Measurements from ENCODE around the gene CEP85L. TPM values are rescaled to one million over a fixed set of nuclear protein-coding genes. Genes with fewer than 3 reads are reported as not detected.

CEP85L gene
- total RNA-seq, 1 donor from 2014 or later: 51.5 TPM

DNA sequence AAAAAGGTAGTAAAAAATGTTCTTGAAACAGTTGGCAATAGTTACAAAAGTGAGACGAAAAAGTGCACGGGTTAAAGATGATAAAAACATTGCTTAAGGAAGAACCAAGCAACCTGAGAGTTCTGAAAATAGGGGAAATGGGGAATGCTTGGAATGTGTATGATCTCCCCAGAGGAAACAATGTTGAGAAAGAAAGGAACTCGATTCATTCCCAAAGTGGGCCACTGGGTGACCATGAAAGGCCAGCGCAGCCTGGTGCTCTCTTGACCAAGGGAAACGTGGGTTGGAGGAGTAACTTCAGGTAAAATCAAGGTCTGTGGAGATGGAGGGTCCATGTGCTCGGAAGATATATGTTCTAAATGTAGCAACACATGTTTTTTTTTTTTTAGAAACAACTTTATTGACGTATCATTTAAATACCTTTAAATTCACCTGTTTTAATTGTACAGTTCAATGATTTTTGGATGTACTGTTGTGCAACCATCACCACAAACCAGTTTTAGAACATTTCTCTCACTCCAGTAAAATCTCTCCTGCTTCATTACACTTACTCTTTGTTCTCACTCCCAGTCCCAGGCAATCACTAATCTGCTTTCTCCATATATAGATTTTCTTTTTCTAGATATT lies 34.5 kb upstream of the CEP85L start:
- Mint-ChIP-seq H3K27ac (ENCODE audit: unreplicated experiment) (no peak overlapping the region), H3K4me1 (ENCODE audit: low read depth, unreplicated experiment) (peaks cover 4% of the 10 kb centered on the region), H3K4me3 (ENCODE audit: unreplicated experiment) (no peak overlapping the region), H3K36me3 (ENCODE audit: unreplicated experiment) (no peaks in the 10 kb centered on the region), H3K27me3 (ENCODE audit: unreplicated experiment) (peaks cover 5% of the 10 kb centered on the region), H3K9me3 (ENCODE audit: unreplicated experiment) (no peaks in the 10 kb centered on the region)
- TF ChIP-seq, protein P1, sequence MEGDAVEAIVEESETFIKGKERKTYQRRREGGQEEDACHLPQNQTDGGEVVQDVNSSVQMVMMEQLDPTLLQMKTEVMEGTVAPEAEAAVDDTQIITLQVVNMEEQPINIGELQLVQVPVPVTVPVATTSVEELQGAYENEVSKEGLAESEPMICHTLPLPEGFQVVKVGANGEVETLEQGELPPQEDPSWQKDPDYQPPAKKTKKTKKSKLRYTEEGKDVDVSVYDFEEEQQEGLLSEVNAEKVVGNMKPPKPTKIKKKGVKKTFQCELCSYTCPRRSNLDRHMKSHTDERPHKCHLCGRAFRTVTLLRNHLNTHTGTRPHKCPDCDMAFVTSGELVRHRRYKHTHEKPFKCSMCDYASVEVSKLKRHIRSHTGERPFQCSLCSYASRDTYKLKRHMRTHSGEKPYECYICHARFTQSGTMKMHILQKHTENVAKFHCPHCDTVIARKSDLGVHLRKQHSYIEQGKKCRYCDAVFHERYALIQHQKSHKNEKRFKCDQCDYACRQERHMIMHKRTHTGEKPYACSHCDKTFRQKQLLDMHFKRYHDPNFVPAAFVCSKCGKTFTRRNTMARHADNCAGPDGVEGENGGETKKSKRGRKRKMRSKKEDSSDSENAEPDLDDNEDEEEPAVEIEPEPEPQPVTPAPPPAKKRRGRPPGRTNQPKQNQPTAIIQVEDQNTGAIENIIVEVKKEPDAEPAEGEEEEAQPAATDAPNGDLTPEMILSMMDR (IDR thresholded peaks at IDR 0.05; ENCODE audit: partially characterized antibody, unreplicated experiment): no peak
- DNase-seq: no peak

DNA sequence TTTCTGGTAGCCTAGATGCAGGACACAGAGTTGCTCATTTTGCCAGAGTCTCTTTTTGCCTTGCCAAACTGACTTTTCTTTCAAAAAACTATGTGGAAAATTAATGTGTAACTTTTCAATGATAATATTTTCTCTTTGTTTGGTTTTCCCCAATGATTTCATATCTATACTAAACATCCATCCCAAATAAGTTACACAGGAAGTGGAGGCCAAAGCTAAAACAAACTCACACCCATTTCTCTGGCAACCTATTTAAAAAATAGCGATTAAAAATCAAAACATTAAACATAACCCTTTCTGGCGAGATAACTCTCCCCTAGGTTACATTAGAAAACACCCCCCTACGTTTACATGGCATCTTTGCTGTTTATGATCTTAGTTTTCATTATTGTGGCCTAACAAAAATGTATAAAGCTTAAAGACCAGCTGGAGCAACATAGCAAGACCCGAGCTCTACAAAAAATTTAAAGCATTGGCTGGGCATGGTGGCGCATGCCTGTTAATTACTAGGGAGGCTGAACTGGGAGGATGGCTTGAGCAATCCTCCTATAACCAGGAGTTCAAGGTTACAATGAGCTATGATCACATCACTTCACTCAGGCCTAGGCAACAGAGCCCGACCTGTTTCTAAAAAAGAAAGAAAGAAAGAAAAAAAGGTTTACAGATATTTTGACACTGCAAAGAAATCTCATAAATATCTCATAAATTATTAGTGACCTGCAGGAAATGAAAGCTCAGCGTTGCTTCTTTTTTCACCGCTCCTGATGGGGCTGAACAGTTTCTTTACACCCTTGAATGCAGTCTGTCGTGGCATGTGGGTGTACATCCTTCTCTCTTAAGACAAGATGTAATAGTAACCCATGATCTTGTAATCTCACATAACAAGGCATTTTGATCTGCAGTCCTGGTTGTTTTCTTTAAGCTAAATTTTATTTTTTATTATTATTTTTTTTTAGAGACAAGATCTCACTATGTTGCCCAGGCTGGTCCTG lies 32.8 kb upstream of the CEP85L start:
- Mint-ChIP-seq H3K27ac (ENCODE audit: unreplicated experiment) (no peak overlapping the region), H3K36me3 (ENCODE audit: unreplicated experiment) (no peaks in the 10 kb centered on the region), H3K9me3 (ENCODE audit: unreplicated experiment) (no peaks in the 10 kb centered on the region), H3K4me1 (ENCODE audit: low read depth, unreplicated experiment) (peaks cover 4% of the 10 kb centered on the region), H3K4me3 (ENCODE audit: unreplicated experiment) (no peak overlapping the region), H3K27me3 (ENCODE audit: unreplicated experiment) (peaks cover 3% of the 10 kb centered on the region)
- DNase-seq: no peak
- TF ChIP-seq, protein P1 (IDR thresholded peaks at IDR 0.05; ENCODE audit: partially characterized antibody, unreplicated experiment): no peak

DNA sequence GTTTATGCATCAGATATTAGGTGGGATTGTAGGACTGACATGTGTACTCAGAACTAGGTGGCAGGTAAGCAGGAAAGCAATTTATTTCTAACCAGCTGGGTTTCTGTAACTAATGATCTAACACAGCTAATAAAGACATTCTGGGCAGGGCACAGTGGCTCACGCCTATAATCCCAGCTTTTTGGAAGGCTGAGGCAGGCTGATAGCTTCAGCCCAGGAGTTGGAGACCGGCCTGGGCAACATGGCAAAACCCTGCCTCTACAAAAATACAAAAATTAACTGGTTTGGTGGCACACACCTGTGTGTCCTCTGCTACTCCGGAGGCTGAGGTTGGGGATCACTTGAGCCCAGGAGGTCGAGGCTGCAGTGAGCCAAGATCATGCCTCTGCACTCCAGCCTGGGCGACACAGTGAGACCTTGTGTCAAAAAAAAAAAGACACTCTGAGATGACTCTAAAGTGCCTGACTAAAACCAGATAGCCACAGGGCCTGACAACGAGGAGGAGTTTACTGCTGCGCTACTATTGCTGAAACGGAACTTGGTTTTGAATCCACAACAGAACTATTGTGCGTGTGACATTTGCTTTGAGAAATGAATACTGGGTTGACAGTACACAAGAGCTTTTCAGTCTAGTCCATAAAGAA lies 29.2 kb upstream of the CEP85L start:
- Mint-ChIP-seq H3K27ac (ENCODE audit: unreplicated experiment) (no peak overlapping the region), H3K27me3 (ENCODE audit: unreplicated experiment) (peaks cover under 1% of the 10 kb centered on the region), H3K4me3 (ENCODE audit: unreplicated experiment) (no peak overlapping the region), H3K4me1 (ENCODE audit: low read depth, unreplicated experiment) (peaks cover under 1% of the 10 kb centered on the region), H3K36me3 (ENCODE audit: unreplicated experiment) (no peaks in the 10 kb centered on the region), H3K9me3 (ENCODE audit: unreplicated experiment) (no peaks in the 10 kb centered on the region)
- TF ChIP-seq, protein P1 (IDR thresholded peaks at IDR 0.05; ENCODE audit: partially characterized antibody, unreplicated experiment): no peak
- no peak for DNase-seq

DNA sequence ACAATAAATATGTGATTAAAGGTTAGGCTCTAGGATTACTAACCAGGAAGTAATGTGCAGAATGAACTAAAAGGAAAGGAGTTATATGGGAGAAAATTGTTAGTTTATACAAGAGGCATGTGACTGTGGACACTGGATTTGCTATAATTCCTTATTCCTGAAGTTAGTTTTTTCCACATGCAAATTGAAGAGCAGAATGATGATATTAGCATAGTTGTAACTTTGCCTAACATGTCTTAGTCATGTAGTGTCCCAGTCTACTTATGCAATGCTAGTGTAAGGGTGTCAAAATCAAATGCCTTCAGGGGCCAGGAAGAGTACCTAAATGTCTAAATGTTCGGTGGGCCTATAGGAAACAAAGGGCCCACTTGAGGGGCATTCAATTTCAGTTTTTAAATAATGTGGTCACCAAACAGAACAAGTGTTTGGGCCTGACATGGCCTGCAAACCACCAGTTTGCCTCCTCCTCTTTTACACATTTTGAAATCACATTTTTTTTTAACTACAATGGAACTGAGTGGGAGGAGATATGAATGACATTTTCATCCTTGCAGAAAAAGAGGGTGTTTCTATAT lies 28.0 kb upstream of the CEP85L start:
- Mint-ChIP-seq H3K36me3 (ENCODE audit: unreplicated experiment) (no peaks in the 10 kb centered on the region), H3K27ac (ENCODE audit: unreplicated experiment) (no peak overlapping the region), H3K27me3 (ENCODE audit: unreplicated experiment) (no peaks in the 10 kb centered on the region), H3K4me1 (ENCODE audit: low read depth, unreplicated experiment) (no peaks in the 10 kb centered on the region), H3K9me3 (ENCODE audit: unreplicated experiment) (no peaks in the 10 kb centered on the region), H3K4me3 (ENCODE audit: unreplicated experiment) (no peak overlapping the region)
- no peak for DNase-seq
- TF ChIP-seq, protein P1 (IDR thresholded peaks at IDR 0.05; ENCODE audit: partially characterized antibody, unreplicated experiment): no peak

All from glutamatergic neuron (in vitro differentiated cells).